Activated CD8-positive, alpha-beta T cell treated with anti-CD3 and anti-CD28 coated beads for 36 hours (primary cell): Measurements from ENCODE around the gene LRMDA. TPM values are rescaled to one million over a fixed set of nuclear protein-coding genes. Genes with fewer than 3 reads are reported as not detected.

ENCODE experiments used
- ATAC-seq: fragments of 200-7000 bp; cut with Tn5 transposase; one replicate; pipeline ENCODE4 v1.10.0; 2021; ENCODE audit warnings: mild to moderate bottlenecking, moderate library complexity
- CTCF ChIA-PET: fragments of 350-600 bp; sonication (Branson Sonifier 250); formaldehyde crosslinking; loops from one replicate; lab custom pipeline; 2021; ENCODE audit warnings: antibody characterized with exemption; lab: Charles Lee
- POLR2A ChIA-PET: fragments of 350-600 bp; sonication (Branson Sonifier 250); formaldehyde crosslinking; loops from one replicate; lab custom pipeline; 2021; ENCODE audit warnings: antibody characterized with exemption; lab: Charles Lee
- DNase-seq: peaks from one replicate; pipeline ENCODE4 v3.0.0-alpha.2; 2020
- H3K27ac Mint-ChIP-seq: one replicate; pipeline ENCODE4 v1.8.0; 2021; ENCODE audit warnings: mild to moderate bottlenecking, mixed read lengths
- H3K27me3 Mint-ChIP-seq: one replicate; pipeline ENCODE4 v1.8.0; 2021; ENCODE audit warnings: mixed read lengths
- H3K36me3 Mint-ChIP-seq: one replicate; pipeline ENCODE4 v1.8.0; 2021; ENCODE audit warnings: low read depth, mixed read lengths
- H3K4me1 Mint-ChIP-seq: one replicate; pipeline ENCODE4 v1.8.0; 2021; ENCODE audit warnings: low read depth, mixed read lengths
- H3K4me3 Mint-ChIP-seq: one replicate; pipeline ENCODE4 v1.8.0; 2021; ENCODE audit warnings: mild to moderate bottlenecking, moderate library complexity, mixed read lengths
- H3K9me3 Mint-ChIP-seq: one replicate; pipeline ENCODE4 v1.8.0; 2021; ENCODE audit warnings: mixed read lengths
- CTCF ChIP-seq: fragments of 200-600 bp; IDR thresholded peaks from one replicate; pipeline ENCODE4 v1.8.0; 2022; ENCODE audit warnings: antibody characterized with exemption, mild to moderate bottlenecking
- intact Hi-C: fragments of 100-400 bp; cut with micrococcal nuclease; formaldehyde crosslinking; loops from one replicate; pipeline ENCODE4 v1.10.0; 2022
- total RNA-seq, 2 experiments: library from RNA; stranded (reverse); gene quantifications; one replicate each; pipeline ENCODE4 v1.2.3, GENCODE V29; 2021

The LRMDA gene
- total RNA-seq, 2 experiments from 2014 or later: not detected

GRCh38 chr10:75929630-75930161, 498.3 kb downstream of the LRMDA start:
- DNase-seq (no peak), ATAC-seq (no peak)
- intact Hi-C loops: no loop called here
- TF ChIP-seq CTCF: no peak
- Mint-ChIP-seq H3K36me3 (no peaks in the 10 kb centered on the region), H3K27ac (no peak overlapping the region), H3K4me3 (no peak overlapping the region), H3K9me3 (no peaks in the 10 kb centered on the region), H3K4me1 (no peaks in the 10 kb centered on the region), H3K27me3 (peaks cover 5% of the 10 kb centered on the region)
- ChIA-PET CTCF (no interaction called here), POLR2A (no interaction called here)

GRCh38 chr10:75932921-75933320, 501.5 kb downstream of the LRMDA start:
- POLR2A ChIA-PET: no interaction called here

GRCh38 chr10:75935240-75935639, 503.8 kb downstream of the LRMDA start:
- H3K4me1 Mint-ChIP-seq: no peaks in the 10 kb centered on the region
- ChIA-PET POLR2A (no interaction called here), CTCF (no interaction called here)
- peaks cover 1% of the 10 kb centered on the region for H3K27me3 Mint-ChIP-seq
- TF ChIP-seq CTCF: no peak
- no peak for ATAC-seq
- no peak overlapping the region for H3K27ac Mint-ChIP-seq
- H3K9me3 Mint-ChIP-seq: no peaks in the 10 kb centered on the region
- DNase-seq: no peak
- intact Hi-C loops: no loop called here
- no peak overlapping the region for H3K4me3 Mint-ChIP-seq
- no peaks in the 10 kb centered on the region for H3K36me3 Mint-ChIP-seq

More at GRCh38 chr10:75932921-75933320, 501.5 kb downstream of the LRMDA start:
- Mint-ChIP-seq H3K36me3 (no peaks in the 10 kb centered on the region), H3K4me3 (no peak overlapping the region), H3K27me3 (peaks cover 1% of the 10 kb centered on the region), H3K9me3 (no peaks in the 10 kb centered on the region), H3K4me1 (no peaks in the 10 kb centered on the region), H3K27ac (no peak overlapping the region)
- ATAC-seq (no peak), DNase-seq (no peak)
- TF ChIP-seq CTCF: no peak
- intact Hi-C loops: no loop called here
- CTCF ChIA-PET: no interaction called here

- Mint-ChIP-seq H3K27me3 (peaks cover 1% of the 10 kb centered on the region), H3K27ac (no peak overlapping the region), H3K9me3 (no peaks in the 10 kb centered on the region), H3K4me3 (no peak overlapping the region), H3K36me3 (no peaks in the 10 kb centered on the region), H3K4me1 (no peaks in the 10 kb centered on the region)
- POLR2A ChIA-PET: no interaction called here
- no peak for TF ChIP-seq CTCF
- no peak for DNase-seq
- intact Hi-C loops: no loop called here
- CTCF ChIA-PET: no interaction called here
- no peak for ATAC-seq
These were observed 504.4 kb downstream of the LRMDA start for GRCh38 chr10:75935650-75936400.

- DNase-seq: no peak
- Mint-ChIP-seq H3K27ac (no peak overlapping the region), H3K4me3 (no peak overlapping the region), H3K27me3 (peaks cover 1% of the 10 kb centered on the region), H3K36me3 (no peaks in the 10 kb centered on the region), H3K4me1 (no peaks in the 10 kb centered on the region), H3K9me3 (no peaks in the 10 kb centered on the region)
- CTCF ChIA-PET: no interaction called here
- TF ChIP-seq CTCF: no peak
- intact Hi-C loops: no loop called here
- POLR2A ChIA-PET: no interaction called here
- ATAC-seq: no peak
These were observed 505.4 kb downstream of the LRMDA start for GRCh38 chr10:75936841-75937240.
